Choroid plexus epithelial cell (primary cell): Measurements from ENCODE around the gene EXOC6B.

Experiments used
- DNase-seq: peaks from one replicate; pipeline ENCODE4 v3.0.0-alpha.2; 2010; ENCODE audit warnings: low read depth
- H3K4me3 ChIP-seq: 2 replicates; pipeline ENCODE4 v1.5.1; 2011; ENCODE audit warnings: low read depth, mild to moderate bottlenecking, control low read depth, low read length, moderate library complexity
- TF ChIP-seq, protein P1 (sequence below): conservative IDR thresholded peaks from 2 replicates; pipeline ENCODE4 v1.5.1; 2011; ENCODE audit warnings: low read depth, mild to moderate bottlenecking, control low read depth, inconsistent platforms, low read length, moderate library complexity

The EXOC6B gene

DNA sequence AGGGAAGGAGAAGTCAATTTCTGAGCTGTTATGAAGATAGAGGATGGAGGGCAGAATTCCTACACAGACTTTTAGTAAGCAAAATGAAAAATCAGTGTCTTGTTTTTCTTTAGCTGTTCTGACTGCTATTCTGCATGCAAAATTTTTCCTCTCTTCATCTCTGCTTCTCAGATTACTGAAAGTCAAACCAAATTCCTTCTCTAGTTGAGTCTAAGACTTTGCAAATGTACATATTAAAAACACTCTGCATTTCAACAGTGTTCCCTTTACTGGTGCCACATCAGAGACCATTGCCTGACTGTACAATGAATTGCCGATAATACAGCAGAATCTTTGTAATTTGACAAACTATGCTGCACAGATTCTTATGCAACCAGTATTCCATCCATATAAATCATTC, 198.8 kb downstream of the EXOC6B start:
- TF ChIP-seq, protein P1, sequence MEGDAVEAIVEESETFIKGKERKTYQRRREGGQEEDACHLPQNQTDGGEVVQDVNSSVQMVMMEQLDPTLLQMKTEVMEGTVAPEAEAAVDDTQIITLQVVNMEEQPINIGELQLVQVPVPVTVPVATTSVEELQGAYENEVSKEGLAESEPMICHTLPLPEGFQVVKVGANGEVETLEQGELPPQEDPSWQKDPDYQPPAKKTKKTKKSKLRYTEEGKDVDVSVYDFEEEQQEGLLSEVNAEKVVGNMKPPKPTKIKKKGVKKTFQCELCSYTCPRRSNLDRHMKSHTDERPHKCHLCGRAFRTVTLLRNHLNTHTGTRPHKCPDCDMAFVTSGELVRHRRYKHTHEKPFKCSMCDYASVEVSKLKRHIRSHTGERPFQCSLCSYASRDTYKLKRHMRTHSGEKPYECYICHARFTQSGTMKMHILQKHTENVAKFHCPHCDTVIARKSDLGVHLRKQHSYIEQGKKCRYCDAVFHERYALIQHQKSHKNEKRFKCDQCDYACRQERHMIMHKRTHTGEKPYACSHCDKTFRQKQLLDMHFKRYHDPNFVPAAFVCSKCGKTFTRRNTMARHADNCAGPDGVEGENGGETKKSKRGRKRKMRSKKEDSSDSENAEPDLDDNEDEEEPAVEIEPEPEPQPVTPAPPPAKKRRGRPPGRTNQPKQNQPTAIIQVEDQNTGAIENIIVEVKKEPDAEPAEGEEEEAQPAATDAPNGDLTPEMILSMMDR, result no peak
- H3K4me3 ChIP-seq, result no peak overlapping the region
- no peak for DNase-seq

DNA sequence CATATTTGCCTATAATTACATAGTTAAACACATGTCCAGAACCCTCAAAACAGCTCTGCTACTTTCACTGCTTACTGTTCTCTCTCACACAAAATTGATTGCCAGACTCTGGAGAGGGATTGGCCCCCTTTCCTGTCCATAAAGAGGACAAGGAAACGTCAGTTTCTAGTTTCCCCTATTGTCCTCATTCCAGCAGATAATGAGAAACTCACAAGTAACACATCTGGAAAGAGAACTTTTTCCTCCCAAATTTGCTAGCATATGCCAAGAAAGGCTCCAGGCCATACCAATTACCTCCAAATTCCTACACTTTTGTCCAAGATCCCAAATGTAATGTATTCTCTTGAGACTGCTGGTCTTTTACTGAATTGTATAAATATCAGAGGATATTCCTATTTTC, 200.5 kb downstream of the EXOC6B start:
- TF ChIP-seq, protein P1, result no peak
- no peak for DNase-seq
- no peak overlapping the region for H3K4me3 ChIP-seq

DNA sequence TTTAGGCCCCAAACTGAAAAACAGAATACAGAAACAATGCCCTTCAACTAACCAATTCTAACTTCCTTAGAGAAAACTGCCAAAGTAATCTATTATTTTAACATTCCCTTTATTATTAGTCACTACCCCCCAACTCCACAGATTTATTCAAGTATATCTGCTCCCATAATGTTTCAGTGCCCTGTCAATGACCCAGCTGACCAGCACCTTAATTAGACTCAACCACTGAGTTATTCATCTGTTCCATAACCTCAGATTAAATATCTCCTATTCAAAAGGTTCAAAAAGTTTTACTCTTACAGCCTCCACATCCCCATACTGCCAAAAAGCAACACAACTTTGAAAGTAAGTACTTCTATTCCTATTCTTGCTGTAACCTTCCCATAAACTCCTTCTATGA, 202.4 kb downstream of the EXOC6B start:
- H3K4me3 ChIP-seq, result no peak overlapping the region
- DNase-seq, result no peak
- TF ChIP-seq, protein P1, result no peak

DNA sequence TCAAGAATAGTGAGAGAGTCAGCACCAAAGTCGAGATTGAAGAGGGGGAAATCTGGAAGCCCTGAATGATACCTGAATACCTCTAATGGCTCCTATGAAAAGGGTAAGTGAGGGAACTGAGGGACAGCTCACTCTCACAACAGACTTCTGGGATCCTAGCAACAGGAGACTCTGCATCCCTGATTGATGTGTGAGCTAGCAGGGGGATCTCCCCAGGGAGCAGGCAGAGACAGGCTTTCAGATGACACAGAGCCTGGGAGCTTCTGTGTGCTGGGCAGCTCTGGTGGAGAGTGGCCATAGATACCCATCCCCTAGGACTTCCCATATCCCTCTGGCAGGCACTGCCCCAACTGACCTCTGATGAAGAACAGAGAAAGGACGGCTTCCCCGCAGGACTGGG, 206.2 kb downstream of the EXOC6B start:
- TF ChIP-seq, protein P1, result no peak
- no peak for DNase-seq
- no peak overlapping the region for H3K4me3 ChIP-seq

DNA sequence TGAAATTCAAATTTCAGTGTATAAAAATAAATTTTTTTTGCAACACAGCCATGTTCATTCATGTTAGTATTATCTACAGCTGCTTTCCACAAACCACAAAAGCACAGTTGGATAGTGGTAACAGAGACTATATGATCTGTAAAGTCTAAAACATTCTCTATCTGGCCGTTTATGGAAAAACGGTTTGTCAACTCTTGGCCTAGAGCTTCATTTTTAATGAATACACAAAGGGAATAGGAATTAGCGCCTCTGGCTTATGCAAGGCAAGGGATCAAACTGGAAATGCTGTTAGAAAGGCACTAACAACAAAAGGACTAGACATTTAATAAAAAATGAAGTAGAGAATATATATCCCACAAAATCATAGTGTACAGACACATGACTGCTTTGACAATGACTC, 211.9 kb downstream of the EXOC6B start:
- TF ChIP-seq, protein P1, result no peak
- no peak for DNase-seq
- H3K4me3 ChIP-seq, result no peak overlapping the region

DNA sequence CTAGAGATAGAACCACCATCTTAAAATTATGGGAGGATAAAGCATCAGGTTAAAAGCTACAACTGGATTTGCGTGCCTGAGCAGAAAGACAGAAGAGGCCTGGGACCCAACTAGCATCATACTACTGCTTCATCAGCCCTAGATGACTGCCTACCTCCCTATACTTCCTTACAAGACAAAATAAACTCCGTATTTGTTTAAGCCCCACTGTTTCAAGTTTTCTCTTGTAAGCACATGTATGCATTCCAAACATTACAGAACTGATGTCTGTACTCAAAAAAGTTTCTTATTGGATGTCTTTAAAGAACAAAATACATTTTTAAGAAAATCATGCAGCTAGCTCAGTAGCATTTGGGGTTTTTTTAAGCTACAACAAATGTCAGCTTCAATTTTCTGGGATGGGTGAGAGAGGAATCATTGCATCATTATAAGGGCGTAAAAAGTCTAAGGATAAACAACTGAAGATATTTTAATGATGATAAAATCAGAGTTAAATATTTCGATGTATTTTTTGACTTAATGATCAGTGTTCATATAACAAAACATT, 213.1 kb downstream of the EXOC6B start:
- peak; percentile 26 for DNase-seq
- TF ChIP-seq, protein P1, result no peak
- no peak overlapping the region for H3K4me3 ChIP-seq

DNA sequence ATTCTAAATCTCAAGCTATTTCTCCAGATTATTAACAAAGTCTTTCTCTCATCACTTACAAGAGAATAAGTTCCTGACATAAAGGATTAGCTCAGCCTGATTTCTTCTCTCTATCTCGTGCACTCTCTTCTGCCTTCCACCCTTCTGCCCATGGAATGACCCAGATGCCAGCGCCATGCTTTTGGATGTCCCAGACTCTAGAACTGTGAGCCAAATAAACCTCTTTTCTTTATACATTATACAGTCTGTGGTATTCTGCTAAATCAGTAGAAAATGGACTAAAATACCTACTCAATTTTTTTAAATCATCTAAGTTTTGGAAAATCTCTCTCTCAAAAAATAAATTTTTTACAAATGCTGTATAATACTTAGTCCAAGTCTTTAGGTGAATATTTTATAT, 218.6 kb downstream of the EXOC6B start:
- TF ChIP-seq, protein P1, result no peak
- no peak overlapping the region for H3K4me3 ChIP-seq
- no peak for DNase-seq
